K562 (cell line): ENCODE results near the gene ZNF740. TPM values are rescaled to one million over a fixed set of nuclear protein-coding genes. Genes with fewer than 3 reads are reported as not detected.

Experiments used
- ELF2 ChIP-seq: fragments of 250-450 bp; sonication (Bioruptor Pico); IDR thresholded peaks from 2 replicates; pipeline ENCODE4 v1.5.0; 2021; ENCODE audit warnings: mild to moderate bottlenecking
- ETV5 ChIP-seq: sonication (generic); formaldehyde crosslinking; IDR thresholded peaks from 2 replicates; pipeline ENCODE4 v1.4.0; 2020; ENCODE audit warnings: low read depth, mild to moderate bottlenecking, missing genetic modification reagents
- JUND ChIP-seq, 2 experiments: IDR thresholded peaks; 2 replicates in 1 of 2; 3 replicates in 1 of 2; pipeline ENCODE4 v1.6.1; 2011; ENCODE audit warnings: borderline replicate concordance in 2 of 2, low read depth in 2 of 2, low read length in 2 of 2, improper control_type of control experiment in 1 of 2, missing biosample characterization in 1 of 2, missing genetic modification characterization in 1 of 2, missing genetic modification reagents in 1 of 2
- KAT8 ChIP-seq: fragments of 450-650 bp; IDR thresholded peaks from 2 replicates; pipeline ENCODE4 v1.6.1; 2016; ENCODE audit warnings: low read depth, mild to moderate bottlenecking
- KLF10 ChIP-seq: fragments of 250-450 bp; sonication (Bioruptor Pico); IDR thresholded peaks from 2 replicates; pipeline ENCODE4 v1.6.1; 2021; ENCODE audit warnings: matching md5 sums
- KLF13 ChIP-seq: fragments of 450-650 bp; IDR thresholded peaks from 2 replicates; pipeline ENCODE4 v1.6.1; 2016; ENCODE audit warnings: missing genetic modification characterization, low read depth, mild to moderate bottlenecking, missing compliant biosample characterization, moderate library complexity, borderline replicate concordance
- MAZ ChIP-seq, 2 experiments: fragments of 450-650 bp in 1 of 2; sonication (generic) in 1 of 2; formaldehyde crosslinking; IDR thresholded peaks in 1 of 2; conservative IDR thresholded peaks in 1 of 2; 2 replicates each; pipeline versions ENCODE4 v1.4.0 to v1.5.0; 2020; ENCODE audit warnings: mild to moderate bottlenecking in 1 of 2, missing genetic modification reagents in 1 of 2
- NFRKB ChIP-seq: fragments of 450-650 bp; IDR thresholded peaks from 2 replicates; pipeline ENCODE4 v1.6.1; 2016; ENCODE audit warnings: low read depth
- PHB ChIP-seq: fragments of 250-450 bp; sonication (Bioruptor Pico); IDR thresholded peaks from 2 replicates; pipeline ENCODE4 v1.5.0; 2021
- POLR2AphosphoS2 ChIP-seq: IDR thresholded peaks from 2 replicates; pipeline ENCODE4 v1.6.1; 2012; ENCODE audit warnings: low read length, improper control_type of control experiment
- POLR2AphosphoS5 ChIP-seq: IDR thresholded peaks from 2 replicates; pipeline ENCODE4 v1.6.1; 2011; ENCODE audit warnings: mild to moderate bottlenecking, low read depth, low read length, moderate library complexity; ENCODE audit not compliant: control insufficient read depth, insufficient read depth
- SAFB2 ChIP-seq: fragments of 200-400 bp; formaldehyde crosslinking; IDR thresholded peaks from 2 replicates; pipeline ENCODE4 v1.6.1; 2018; ENCODE audit warnings: borderline replicate concordance, low read length, low read depth, moderate library complexity; ENCODE audit not compliant: severe bottlenecking
- TAF1 ChIP-seq: IDR thresholded peaks from 2 replicates; pipeline ENCODE4 v1.6.1; 2011; ENCODE audit warnings: mild to moderate bottlenecking, low read length, moderate library complexity; ENCODE audit not compliant: insufficient read depth, control insufficient read depth, severe bottlenecking; ENCODE audit errors: extremely low read depth
- ZEB2 ChIP-seq: fragments of 450-650 bp; IDR thresholded peaks from 2 replicates; pipeline ENCODE4 v1.6.1; 2016
- ZFX ChIP-seq: sonication (generic); formaldehyde crosslinking; IDR thresholded peaks from 2 replicates; pipeline ENCODE4 v1.8.0; 2022; ENCODE audit warnings: mild to moderate bottlenecking, missing genetic modification reagents, moderate library complexity
- ZNF583 ChIP-seq: fragments of 250-450 bp; sonication (Bioruptor Pico); IDR thresholded peaks from 2 replicates; pipeline ENCODE4 v1.4.0; 2020
- ZNF589 ChIP-seq: fragments of 200-800 bp; sonication (Bioruptor generic); IDR thresholded peaks from 2 replicates; pipeline ENCODE4 v1.6.1; 2016; ENCODE audit warnings: low read depth, missing genetic modification characterization, missing compliant biosample characterization
- polyA plus RNA-seq, 8 experiments: library from polyadenylated mRNA; depleted of rRNA in 4 of 8; stranded (reverse) in 5 of 8; unstranded in 3 of 8; fragments of >200 nt; fragmentation: Nextera tagmentation in 2 of 8; fragmentation: Illumina TruSeq in 1 of 8; extraction: Ambion mirVana in 2 of 8; extraction: Trizol in 1 of 8; gene quantifications; 2 replicates each; pipeline versions ENCODE4 v1.2.1 to v1.2.3, GENCODE V29; 2011 to 2014; ENCODE audit warnings: inconsistent platforms in 1 of 8, missing spikeins in 1 of 8
- total RNA-seq, 7 experiments: library from RNA; depleted of rRNA in 6 of 7; stranded (reverse); fragments of >200 nt in 6 of 7; fragmentation: Illumina TruSeq in 2 of 7; extraction: Trizol in 2 of 7; gene quantifications; 2 replicates each; pipeline versions ENCODE4 v1.2.1 to v1.2.3, GENCODE V29; 2011 to 2021; ENCODE audit warnings: low replicate concordance in 1 of 7
- TF ChIP-seq, protein P1 (sequence below), 2 experiments: fragments of 450-650 bp; IDR thresholded peaks; 2 replicates each; pipeline ENCODE4 v1.6.1; 2016
- TF ChIP-seq, protein P2 (sequence below): conservative IDR thresholded peaks from 2 replicates; pipeline ENCODE4 v1.6.1; 2011; ENCODE audit warnings: low read depth, mild to moderate bottlenecking, low read length; ENCODE audit not compliant: control insufficient read depth
- TF ChIP-seq, protein P3 (sequence below): IDR thresholded peaks from 2 replicates; pipeline ENCODE4 v1.6.1; 2011; ENCODE audit warnings: borderline replicate concordance, low read depth, mild to moderate bottlenecking, moderate library complexity, low read length; ENCODE audit not compliant: insufficient read depth, poor library complexity, severe bottlenecking

ZNF740 gene
- total and polyA plus RNA-seq, 9 of the 15 experiments (the other 6 are each of a cell fraction or from before 2014, with no cell fraction given) = 0.57 to 46.4 (median 18.6) TPM

DNA sequence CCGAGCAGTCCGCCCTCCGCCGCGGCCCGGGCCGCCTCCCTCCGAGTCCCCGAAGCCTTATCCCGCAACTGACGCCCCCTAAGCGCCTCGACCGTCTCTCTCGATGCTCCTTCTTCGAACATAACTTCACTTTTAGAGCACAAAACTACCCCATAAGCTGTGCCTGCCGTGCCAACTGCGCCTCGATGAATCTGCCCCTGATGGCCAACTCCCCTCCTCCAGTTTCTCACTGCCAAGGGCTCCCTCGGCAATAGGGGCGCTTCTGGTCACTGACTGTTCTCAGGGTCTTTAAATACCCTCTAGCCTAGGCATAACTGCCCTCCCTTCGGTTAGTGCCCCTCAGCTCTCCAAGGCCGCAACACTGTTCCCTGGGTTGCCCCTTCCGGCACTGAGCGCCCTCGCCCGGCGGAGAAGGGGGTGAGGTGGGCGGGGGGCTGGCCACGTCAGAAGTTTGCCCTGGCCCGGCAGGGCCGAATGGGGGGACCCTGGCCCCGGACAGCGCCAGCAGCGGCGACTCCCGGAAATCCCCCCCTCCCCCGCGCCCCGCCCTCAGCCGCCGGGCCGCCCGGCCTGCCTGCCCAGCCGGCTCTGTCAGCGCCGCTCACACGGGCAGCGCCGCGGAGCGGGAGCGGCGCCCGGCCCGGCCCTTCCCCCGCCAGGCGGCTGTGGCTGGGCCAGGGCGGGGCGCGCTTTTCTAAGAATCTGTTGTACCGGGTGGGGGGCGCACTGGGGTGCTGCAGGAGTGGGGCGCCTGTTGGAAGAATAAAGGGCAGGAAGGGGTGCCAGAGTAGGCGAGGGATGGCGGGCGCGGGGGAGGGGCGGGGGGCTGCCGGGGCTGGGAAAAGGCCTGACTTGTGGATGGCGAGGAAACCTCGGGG is 40.9 kb downstream of the ZNF740 start (continued):
- TF ChIP-seq, protein P1, sequence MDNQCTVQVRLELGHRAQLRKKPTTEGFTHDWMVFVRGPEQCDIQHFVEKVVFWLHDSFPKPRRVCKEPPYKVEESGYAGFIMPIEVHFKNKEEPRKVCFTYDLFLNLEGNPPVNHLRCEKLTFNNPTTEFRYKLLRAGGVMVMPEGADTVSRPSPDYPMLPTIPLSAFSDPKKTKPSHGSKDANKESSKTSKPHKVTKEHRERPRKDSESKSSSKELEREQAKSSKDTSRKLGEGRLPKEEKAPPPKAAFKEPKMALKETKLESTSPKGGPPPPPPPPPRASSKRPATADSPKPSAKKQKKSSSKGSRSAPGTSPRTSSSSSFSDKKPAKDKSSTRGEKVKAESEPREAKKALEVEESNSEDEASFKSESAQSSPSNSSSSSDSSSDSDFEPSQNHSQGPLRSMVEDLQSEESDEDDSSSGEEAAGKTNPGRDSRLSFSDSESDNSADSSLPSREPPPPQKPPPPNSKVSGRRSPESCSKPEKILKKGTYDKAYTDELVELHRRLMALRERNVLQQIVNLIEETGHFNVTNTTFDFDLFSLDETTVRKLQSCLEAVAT (IDR thresholded peaks at IDR 0.05) = peak in 1 of 2 experiments; percentile 62; a peak in 1 of 4 replicates
- TF ChIP-seq PHB (CRISPR knock-in tag) (0 out of 2 replicates have a peak, but pooled peaks have one; percentile 59), TAF1 (peak; percentile 77), ETV5 (CRISPR knock-in tag) (peak; percentile 13; the same call in 1 of the 2 replicates), KLF13 (tag) (peak; percentile 57; the same call in 1 of the 2 replicates), ZFX (CRISPR knock-in tag) (peak; percentile 85), POLR2AphosphoS5 (peak; percentile 35; the same call in 1 of the 2 replicates), ZEB2 (0 out of 2 replicates have a peak, but pooled peaks have one; percentile 37), NFRKB (peak; percentile 86), KLF10 (CRISPR knock-in tag) (no peak), KAT8 (no peak), SAFB2 (no peak), ELF2 (CRISPR knock-in tag) (0 out of 2 replicates have a peak, but pooled peaks have one; percentile 11), ZNF583 (0 out of 2 replicates have a peak, but pooled peaks have one; percentile 26), JUND (IDR thresholded peaks at IDR 0.05; ENCODE audit: borderline replicate concordance, low read depth, low read length) (0 out of 2 replicates have a peak, but pooled peaks have one; percentile 1), JUND (tag; IDR thresholded peaks at IDR 0.05; ENCODE audit: borderline replicate concordance, low read depth, low read length) (no peak), ZNF589 (CRISPR knock-in tag) (peak; percentile 26; the same call in 1 of the 2 replicates), MAZ (CRISPR knock-in tag; conservative IDR thresholded peaks at IDR 0.05 in 1 of 2, IDR thresholded peaks at IDR 0.05 in 1 of 2) (peak in 1 of 2 experiments; percentile 94; a peak in 2 of 4 replicates), POLR2AphosphoS2 (no peak)
- TF ChIP-seq, protein P2, sequence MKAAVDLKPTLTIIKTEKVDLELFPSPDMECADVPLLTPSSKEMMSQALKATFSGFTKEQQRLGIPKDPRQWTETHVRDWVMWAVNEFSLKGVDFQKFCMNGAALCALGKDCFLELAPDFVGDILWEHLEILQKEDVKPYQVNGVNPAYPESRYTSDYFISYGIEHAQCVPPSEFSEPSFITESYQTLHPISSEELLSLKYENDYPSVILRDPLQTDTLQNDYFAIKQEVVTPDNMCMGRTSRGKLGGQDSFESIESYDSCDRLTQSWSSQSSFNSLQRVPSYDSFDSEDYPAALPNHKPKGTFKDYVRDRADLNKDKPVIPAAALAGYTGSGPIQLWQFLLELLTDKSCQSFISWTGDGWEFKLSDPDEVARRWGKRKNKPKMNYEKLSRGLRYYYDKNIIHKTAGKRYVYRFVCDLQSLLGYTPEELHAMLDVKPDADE = peak; percentile 60
- TF ChIP-seq, protein P3, sequence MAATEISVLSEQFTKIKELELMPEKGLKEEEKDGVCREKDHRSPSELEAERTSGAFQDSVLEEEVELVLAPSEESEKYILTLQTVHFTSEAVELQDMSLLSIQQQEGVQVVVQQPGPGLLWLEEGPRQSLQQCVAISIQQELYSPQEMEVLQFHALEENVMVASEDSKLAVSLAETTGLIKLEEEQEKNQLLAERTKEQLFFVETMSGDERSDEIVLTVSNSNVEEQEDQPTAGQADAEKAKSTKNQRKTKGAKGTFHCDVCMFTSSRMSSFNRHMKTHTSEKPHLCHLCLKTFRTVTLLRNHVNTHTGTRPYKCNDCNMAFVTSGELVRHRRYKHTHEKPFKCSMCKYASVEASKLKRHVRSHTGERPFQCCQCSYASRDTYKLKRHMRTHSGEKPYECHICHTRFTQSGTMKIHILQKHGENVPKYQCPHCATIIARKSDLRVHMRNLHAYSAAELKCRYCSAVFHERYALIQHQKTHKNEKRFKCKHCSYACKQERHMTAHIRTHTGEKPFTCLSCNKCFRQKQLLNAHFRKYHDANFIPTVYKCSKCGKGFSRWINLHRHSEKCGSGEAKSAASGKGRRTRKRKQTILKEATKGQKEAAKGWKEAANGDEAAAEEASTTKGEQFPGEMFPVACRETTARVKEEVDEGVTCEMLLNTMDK = peak; percentile 21
